ENCODE results near the gene ADAM11. TPM values are rescaled to one million over a fixed set of nuclear protein-coding genes. Genes with fewer than 3 reads are reported as not detected.

ADAM11 gene
- polyA plus RNA-seq, 2 of the 4 experiments (the other 2 are of a cell fraction), result 0.75 to 2.1 TPM

GRCh38 chr17:44830359-44831288 is 71.8 kb downstream of the ADAM11 start:
- DNase-seq (ENCODE audit: low read depth in 1 of 2, low spot score in 1 of 2), result peak; percentile 47 to 59
- TF ChIP-seq FOXS1 (CRISPR knock-in tag; IDR thresholded peaks at IDR 0.05) (peak; percentile 62; the same call in 1 of the 2 replicates), ELK1 (IDR thresholded peaks at IDR 0.05; ENCODE audit: low read depth, low read length) (no peak), USF2 (IDR thresholded peaks at IDR 0.05) (no peak), POLR2AphosphoS2 (conservative IDR thresholded peaks at IDR 0.05; ENCODE audit: low read length) (no peak), TFCP2L1 (CRISPR knock-in tag; IDR thresholded peaks at IDR 0.05) (peak; percentile 79; the same call in 1 of the 2 replicates), HOXA7 (CRISPR knock-in tag; IDR thresholded peaks at IDR 0.05) (0 out of 2 replicates have a peak, but pooled peaks have one; percentile 49), RCOR1 (IDR thresholded peaks at IDR 0.05; ENCODE audit: low read depth, low read length) (no peak), CEBPB (IDR thresholded peaks at IDR 0.05) (no peak), CTCF (IDR thresholded peaks at IDR 0.05) (no peak), MYC (IDR thresholded peaks at IDR 0.05; ENCODE audit: borderline replicate concordance, low read length) (no peak; the same call in 1 of the 2 replicates), NPAS2 (CRISPR knock-in tag; IDR thresholded peaks at IDR 0.05; ENCODE audit: borderline replicate concordance) (no peak), RAD21 (conservative IDR thresholded peaks at IDR 0.05 in 1 of 2, IDR thresholded peaks at IDR 0.05 in 1 of 2) (no peak), GATA3 (IDR thresholded peaks at IDR 0.05; ENCODE audit: borderline replicate concordance) (no peak), PBX3 (IDR thresholded peaks at IDR 0.05) (no peak), HDAC2 (IDR thresholded peaks at IDR 0.05) (peak; percentile 31; the same call in 1 of the 2 replicates), EHF (CRISPR knock-in tag; IDR thresholded peaks at IDR 0.05) (0 out of 2 replicates have a peak, but pooled peaks have one; percentile 59), CHD2 (IDR thresholded peaks at IDR 0.05; ENCODE audit: low read length, partially characterized antibody) (no peak), NR3C1 (IDR thresholded peaks at IDR 0.05) (no peak), EHMT2 (IDR thresholded peaks at IDR 0.05; ENCODE audit: low read depth) (no peak), ZC3H11A (IDR thresholded peaks at IDR 0.05) (no peak), PHF8 (IDR thresholded peaks at IDR 0.05; ENCODE audit: borderline replicate concordance, low read depth) (peak; percentile 68; the same call in 1 of the 2 replicates), SMC3 (IDR thresholded peaks at IDR 0.05) (no peak), EP300 (IDR thresholded peaks at IDR 0.05) (no peak), RFX5 (IDR thresholded peaks at IDR 0.05) (no peak), JUN (IDR thresholded peaks at IDR 0.05) (no peak), KDM1A (IDR thresholded peaks at IDR 0.05; ENCODE audit: low read depth) (0 out of 2 replicates have a peak, but pooled peaks have one; percentile 15), HES2 (IDR thresholded peaks at IDR 0.05) (no peak), MAX (IDR thresholded peaks at IDR 0.05) (peak; percentile 89), REST (IDR thresholded peaks at IDR 0.05) (no peak), POLR2A (IDR thresholded peaks at IDR 0.05; ENCODE audit: low read length) (no peak; the same call in 1 of the 2 replicates), RARB (CRISPR knock-in tag; IDR thresholded peaks at IDR 0.05) (no peak)

More at GRCh38 chr17:44830359-44831288, 71.8 kb downstream of the ADAM11 start:
- FAIRE-seq (no peak), ATAC-seq (peak; percentile 62 to 69)
- WGBS (ENCODE audit: missing lambda C conversion rate), result 11% methylated on average over 30 of the region's 58 CpGs
- H3K27ac ChIP-seq, result peak overlapping the region; percentile 77 to 95
- H3K4me1 ChIP-seq, result peaks cover 18% of the 10 kb centered on the region
- H3K9me3 ChIP-seq, result no peaks in the 10 kb centered on the region
- H3K4me3 ChIP-seq, result peak overlapping the region; percentile 87
- CTCF ChIA-PET, result interaction anchor here (0.8 to 10.1 kb wide), 9 partner anchors 11 to 305 kb away, joined by 3 to 122 read pairs (median 4); partner anchors contain the start of gene ACBD4
- POLR2A ChIA-PET, result interaction anchor here (0.6 kb wide), 1 partner anchor 109 kb away, joined by 3 read pairs; no protein-coding TSS in a partner anchor
- H3K4me2 ChIP-seq, result peak overlapping the region; percentile 94

All from A549 (cell line).